ENCODE measurements around the gene EFTUD2.
A peak's percentile ranks its signal among the peaks of the same experiment; 100 is the strongest.

The EFTUD2 gene

GRCh38 chr17:44906763-44907728 is 7.8 kb upstream of the EFTUD2 start:
- H3K4me3 ChIP-seq (ENCODE audit: control insufficient read depth, low read depth, low read length), result no peak overlapping the region
- no peak for TF ChIP-seq CTCF (conservative IDR thresholded peaks at IDR 0.05; ENCODE audit: control insufficient read depth, insufficient read depth, low read depth, low read length)
- DNase-seq (ENCODE audit: low read depth), result no peak

- no peak for TF ChIP-seq CTCF (conservative IDR thresholded peaks at IDR 0.05; ENCODE audit: control insufficient read depth, insufficient read depth, low read depth, low read length)
- H3K4me3 ChIP-seq (ENCODE audit: control insufficient read depth, low read depth, low read length), result no peak overlapping the region
- DNase-seq (ENCODE audit: low read depth), result peak; percentile 96
Observed at GRCh38 chr17:44906010-44906646, 6.9 kb upstream of the EFTUD2 start.

GRCh38 chr17:44905006-44906000 is 6.1 kb upstream of the EFTUD2 start:
- no peak for TF ChIP-seq CTCF (conservative IDR thresholded peaks at IDR 0.05; ENCODE audit: control insufficient read depth, insufficient read depth, low read depth, low read length)
- no peak overlapping the region for H3K4me3 ChIP-seq (ENCODE audit: control insufficient read depth, low read depth, low read length)
- DNase-seq (ENCODE audit: low read depth), result peak; percentile 28

- H3K4me3 ChIP-seq (ENCODE audit: control insufficient read depth, low read depth, low read length), result no peak overlapping the region
- DNase-seq (ENCODE audit: low read depth), result no peak
- TF ChIP-seq CTCF (conservative IDR thresholded peaks at IDR 0.05; ENCODE audit: control insufficient read depth, insufficient read depth, low read depth, low read length), result no peak
Observed at GRCh38 chr17:44904001-44904984, 5.0 kb upstream of the EFTUD2 start.

GRCh38 chr17:44903012-44903685 is 3.9 kb upstream of the EFTUD2 start:
- no peak for TF ChIP-seq CTCF (conservative IDR thresholded peaks at IDR 0.05; ENCODE audit: control insufficient read depth, insufficient read depth, low read depth, low read length)
- H3K4me3 ChIP-seq (ENCODE audit: control insufficient read depth, low read depth, low read length), result no peak overlapping the region
- no peak for DNase-seq (ENCODE audit: low read depth)
